ENCODE measurements around the gene ZDHHC15.
"Not testable (repeated sequence)": the region's sequence is repeated elsewhere in the genome, so short reads cannot be mapped to it uniquely, and the experiment has no call there.

GRCh38 chrX:75560544-75560943 is 37.7 kb upstream of the ZDHHC15 start:
- TF ChIP-seq CTCF (conservative IDR thresholded peaks at IDR 0.05; ENCODE audit: low read length); EZH2phosphoT487 (IDR thresholded peaks at IDR 0.05; ENCODE audit: borderline replicate concordance, low read depth, low read length): not testable (repeated sequence)
